Measurements from ENCODE around the gene NANOS2.

GRCh38 chr19:45931055-45931454 is 16.5 kb upstream of the NANOS2 start:
- TF ChIP-seq POLR2A (IDR thresholded peaks at IDR 0.05; ENCODE audit: low read length) (no peak), GATA1 (IDR thresholded peaks at IDR 0.05; ENCODE audit: low read depth, low read length) (no peak)

Data from erythroblast (primary cell).